Fibroblast of the conjunctiva (primary cell): Measurements from ENCODE around the gene PRAME.
A peak's percentile ranks its signal among the peaks of the same experiment; 100 is the strongest.
"Not testable (repeated sequence)": the region's sequence is repeated elsewhere in the genome, so short reads cannot be mapped to it uniquely, and the experiment has no call there.

ENCODE experiments used
- DNase-seq: peaks from one replicate; pipeline ENCODE4 v3.0.0-alpha.2; 2010; ENCODE audit warnings: low read depth

PRAME gene, protein sequence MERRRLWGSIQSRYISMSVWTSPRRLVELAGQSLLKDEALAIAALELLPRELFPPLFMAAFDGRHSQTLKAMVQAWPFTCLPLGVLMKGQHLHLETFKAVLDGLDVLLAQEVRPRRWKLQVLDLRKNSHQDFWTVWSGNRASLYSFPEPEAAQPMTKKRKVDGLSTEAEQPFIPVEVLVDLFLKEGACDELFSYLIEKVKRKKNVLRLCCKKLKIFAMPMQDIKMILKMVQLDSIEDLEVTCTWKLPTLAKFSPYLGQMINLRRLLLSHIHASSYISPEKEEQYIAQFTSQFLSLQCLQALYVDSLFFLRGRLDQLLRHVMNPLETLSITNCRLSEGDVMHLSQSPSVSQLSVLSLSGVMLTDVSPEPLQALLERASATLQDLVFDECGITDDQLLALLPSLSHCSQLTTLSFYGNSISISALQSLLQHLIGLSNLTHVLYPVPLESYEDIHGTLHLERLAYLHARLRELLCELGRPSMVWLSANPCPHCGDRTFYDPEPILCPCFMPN

DNA sequence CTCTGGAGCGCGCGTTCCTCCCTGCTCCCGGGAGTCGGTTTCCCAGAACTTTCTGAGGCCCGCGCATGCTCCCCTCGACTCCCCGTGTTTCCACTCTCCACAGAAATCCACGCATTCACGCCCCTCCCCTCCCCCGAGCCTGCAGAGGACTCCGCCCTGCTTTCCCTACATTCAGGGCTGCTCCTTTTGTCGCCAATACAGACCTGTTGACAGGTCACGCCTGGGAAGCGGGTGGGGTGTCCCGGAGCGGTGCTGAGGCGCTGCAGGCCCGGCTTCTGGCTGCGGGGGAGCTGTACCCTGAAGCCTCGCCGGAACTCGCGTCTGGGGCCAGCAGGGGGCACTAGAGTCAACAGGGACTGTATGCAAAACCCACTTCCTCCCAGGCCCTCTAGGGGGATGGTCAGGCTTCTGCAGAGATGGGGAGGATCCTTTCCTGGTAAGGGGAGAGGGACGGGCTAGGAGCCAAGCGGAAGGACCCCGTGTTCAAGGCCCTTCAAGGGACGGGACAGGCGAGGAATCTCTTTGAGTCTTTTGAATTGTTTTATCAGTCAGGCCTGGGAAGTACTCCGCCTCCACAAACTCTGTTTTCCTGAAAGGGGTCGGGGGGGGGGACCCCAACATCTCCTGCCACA lies at the start of gene PRAME:
PRAME (minus strand) TSS at position 294 of the 632 bp plus-strand sequence. CDS start 2,433 bp downstream, outside the sequence.
- DNase-seq: no peak

DNA sequence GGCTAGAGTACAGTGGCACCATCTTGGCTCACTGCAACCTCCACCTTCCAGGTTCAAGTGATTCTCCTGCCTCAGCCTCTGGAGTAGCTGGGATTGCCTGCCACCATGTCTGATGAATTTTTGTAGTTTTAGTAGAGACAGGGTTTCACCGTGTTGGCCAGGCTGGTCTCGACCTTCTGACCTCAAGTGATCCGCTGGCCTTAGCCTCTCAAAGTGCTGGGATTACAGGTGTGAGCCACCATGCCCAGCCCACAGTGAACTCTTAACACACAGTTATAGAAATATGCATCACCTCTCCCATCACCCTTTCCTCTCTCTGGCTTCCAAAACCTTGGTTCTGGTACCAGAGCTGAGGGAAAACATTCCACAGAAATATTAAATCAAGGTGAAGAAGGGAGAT lies 49.0 kb upstream of the PRAME start:
- DNase-seq: not testable (repeated sequence)

DNA sequence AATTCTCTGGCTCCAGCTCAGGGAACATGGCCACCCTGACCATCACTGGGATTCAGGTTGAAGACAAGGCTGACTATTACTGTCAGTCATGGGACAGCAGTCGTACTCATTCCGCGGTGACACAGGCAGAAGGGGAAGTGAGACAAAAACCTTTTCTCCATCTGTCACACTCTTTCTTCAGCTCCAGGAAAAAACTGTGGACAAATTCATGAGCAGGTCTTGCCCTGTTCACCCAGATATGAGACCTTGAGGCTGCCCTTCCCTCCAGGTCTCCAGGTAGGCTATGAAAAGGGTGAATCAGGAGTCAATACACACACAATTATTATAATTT lies 46.0 kb upstream of the PRAME start:
- no peak for DNase-seq

DNA sequence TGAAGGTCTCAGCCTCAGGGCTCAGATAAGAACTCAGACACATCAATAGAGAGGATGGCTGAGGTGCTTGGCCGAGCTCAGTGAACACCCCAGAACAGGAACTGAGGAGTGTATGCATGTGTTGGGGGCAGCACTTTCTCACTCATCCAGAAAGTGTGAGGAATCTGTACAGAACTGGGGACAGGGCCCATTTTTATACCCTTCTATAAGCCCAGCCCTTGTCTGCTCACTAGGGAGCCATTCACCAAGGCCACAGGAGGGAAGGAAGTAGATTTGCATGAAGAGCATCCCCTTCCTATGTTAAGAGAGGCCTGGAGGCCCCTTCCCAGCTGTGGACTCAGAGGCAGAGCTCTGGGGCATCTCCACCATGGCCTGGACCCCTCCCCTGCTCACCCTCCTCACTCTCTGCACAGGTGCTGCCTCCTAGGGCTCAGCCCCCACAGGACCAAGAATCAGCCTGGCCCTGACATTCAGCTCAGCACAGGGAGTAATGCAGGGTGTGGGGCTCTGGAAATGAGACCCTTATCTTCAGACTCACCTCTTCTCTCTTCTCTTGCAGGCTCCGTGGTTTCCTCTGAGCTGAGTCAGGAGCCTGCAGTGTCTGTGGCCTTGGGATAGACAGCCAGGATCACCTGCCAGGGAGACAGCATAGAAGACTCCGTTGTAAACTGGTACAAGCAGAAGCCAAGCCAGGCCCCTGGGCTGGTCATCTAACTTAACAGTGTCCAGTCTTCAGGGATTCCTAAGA lies 45.4 kb upstream of the PRAME start:
- no peak for DNase-seq

DNA sequence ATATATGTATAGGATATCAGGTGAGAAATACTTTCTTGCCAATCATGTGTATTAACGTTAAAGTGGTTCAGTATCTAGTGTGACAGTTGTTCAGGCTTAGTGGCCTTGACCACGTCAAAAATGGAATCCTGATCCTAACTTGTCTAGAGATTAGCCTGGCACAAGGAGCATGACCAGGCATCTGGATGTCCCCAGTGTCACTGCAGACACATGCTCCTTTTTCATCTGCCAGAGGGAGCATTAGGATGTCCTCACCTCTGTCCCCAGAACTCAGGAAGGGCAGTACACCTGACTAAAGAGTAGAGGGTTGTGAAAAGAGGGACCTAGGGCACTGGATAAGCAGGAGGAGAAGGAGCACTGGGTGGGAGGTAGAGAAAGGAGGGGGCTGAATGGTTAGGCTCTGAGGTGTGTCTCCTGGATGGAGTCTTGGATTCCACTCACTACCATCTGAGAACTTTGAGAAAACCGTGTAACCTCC lies 44.4 kb upstream of the PRAME start:
- no peak for DNase-seq

DNA sequence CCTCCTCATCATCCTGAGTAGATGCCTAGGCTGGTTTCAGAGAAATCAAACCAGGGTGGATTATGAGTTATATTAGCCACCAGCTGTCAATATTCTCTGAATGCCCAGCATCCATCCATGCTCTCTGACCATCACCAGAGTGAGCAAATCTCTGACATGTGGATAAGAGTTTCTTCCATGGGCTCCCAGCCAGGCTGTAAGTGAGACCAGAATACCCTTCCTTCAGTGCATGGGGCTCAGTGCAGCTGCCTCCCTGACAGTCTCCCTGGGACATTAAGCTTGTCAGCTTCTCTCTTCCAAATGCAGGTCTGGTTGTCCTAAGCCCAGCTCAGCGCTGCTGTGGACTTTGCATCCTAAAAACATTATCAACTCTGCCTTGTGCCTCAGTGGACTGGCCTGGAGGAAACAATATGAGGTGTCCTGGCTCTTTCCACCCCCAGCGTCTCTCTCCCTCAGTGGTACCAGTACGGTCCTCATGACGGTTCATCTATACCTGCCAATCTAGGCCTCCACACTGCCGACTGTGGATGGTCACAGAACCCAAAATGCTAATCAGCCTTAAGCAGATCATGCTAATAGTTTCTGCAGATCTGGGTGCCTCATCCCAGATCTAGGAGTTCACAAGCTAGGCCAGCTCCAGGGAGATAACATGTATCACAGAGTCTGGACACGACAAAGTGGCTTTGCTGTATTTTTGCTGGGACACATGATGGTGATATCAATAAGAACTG lies 41.6 kb upstream of the PRAME start:
- DNase-seq: no peak

DNA sequence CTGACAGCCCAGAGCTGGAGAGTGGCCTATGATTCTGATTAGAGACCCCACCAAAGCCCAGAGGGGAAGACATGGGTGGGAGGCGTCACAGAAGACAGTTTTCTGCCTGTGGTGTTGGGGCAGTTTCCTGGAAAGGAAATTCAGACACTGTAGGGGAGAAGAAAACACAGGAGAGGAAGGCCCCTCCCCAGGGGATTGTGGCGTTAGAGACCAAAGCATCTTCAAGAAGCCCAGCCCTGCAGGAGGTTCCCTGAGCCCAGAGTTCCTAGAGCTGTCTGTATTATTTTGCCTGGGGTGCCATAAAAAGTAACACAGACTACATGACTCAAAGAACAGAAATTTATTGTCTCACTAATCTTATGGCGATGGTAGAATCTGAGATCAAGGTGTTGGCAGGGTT lies 40.2 kb upstream of the PRAME start:
- no peak for DNase-seq

DNA sequence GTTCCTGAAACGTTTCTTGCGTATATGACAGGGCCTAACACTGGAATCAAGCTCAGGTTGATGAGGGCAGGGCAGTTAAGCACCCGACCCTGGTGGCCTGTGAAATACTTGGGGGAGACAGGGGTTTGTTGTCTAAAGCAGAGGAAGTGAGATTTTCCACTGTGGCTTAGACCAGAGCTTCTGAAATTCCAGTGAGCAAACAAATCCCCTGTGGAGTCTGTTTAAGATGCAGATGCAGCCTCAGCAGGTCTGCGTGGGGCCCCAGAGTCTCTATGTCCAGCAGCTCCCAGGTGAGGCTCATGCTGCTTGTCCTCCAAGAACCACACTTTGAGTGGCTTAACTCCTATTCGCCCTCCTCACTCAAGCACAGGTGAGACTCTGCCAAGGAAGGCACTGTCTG lies 39.1 kb upstream of the PRAME start:
- no peak for DNase-seq

DNA sequence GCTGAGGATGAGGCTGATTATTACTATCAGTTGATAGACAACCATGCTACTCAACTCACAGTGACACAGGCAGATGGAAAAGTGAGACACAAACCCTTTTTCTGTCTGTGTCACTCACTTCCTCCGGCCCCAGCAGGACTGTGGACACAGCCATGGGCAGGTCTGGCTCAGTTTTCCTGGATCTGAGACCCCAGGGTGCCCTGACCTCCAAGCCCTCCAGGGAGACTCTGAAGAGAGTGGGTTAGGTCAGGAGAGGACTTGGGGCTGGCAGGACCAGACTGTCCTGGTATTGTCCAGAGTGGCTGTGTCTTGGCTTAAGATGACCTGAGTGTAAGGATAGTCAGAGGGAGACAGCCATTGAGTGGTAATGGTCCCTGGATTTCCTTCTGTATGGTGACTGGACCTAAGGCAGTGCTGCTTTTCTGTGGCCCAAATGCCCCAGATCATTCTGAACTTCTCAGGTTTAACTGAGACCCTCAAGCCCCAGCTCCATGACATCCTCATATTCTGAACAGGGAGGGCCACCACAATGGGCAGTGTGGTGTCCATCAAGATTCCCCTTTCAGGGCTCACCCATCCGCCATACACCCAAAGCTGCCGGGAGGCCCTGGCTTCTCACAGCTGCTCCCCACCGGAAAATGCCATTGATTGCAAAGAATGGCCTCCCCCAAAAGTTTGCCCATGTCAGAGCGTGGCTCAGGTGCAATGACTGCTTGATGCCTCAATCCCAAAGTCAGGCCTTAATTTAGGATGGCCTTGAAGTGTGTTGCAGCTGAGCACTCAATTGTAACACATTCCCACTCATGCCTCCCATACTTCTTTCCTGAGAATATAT lies 36.2 kb upstream of the PRAME start:
- DNase-seq: no peak

DNA sequence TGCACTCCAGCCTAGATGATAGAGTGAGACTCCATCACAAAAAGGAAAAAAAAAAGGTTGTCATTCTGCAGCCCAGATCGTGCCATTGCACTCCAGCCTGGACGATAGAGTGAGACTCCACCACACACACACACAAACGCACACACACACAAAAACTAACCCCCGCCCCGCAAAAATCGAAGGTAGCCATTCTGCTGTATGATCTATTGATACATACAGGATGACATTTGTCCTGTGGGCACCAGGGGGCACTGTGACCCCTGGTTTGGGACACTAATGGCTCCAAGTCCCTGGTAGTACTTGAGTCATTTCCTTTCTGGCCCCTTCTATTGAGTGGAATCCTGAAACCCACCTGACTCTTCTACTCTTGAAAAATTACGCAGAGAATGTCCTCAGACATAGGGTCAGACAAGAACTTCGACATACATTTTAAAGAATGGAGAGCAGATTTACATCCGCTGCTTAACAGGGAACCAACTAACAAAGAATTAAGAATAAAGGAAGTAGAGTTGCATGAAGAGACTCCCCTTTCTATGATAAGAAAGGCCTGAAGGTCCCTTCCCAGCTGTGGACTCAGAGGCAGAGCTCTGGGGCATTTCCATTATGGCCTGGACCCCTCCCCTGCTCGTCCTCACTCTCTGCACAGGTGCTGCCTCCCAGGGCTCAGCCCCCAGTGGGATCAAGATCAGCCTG lies 35.0 kb upstream of the PRAME start:
- peak; percentile 28 for DNase-seq

DNA sequence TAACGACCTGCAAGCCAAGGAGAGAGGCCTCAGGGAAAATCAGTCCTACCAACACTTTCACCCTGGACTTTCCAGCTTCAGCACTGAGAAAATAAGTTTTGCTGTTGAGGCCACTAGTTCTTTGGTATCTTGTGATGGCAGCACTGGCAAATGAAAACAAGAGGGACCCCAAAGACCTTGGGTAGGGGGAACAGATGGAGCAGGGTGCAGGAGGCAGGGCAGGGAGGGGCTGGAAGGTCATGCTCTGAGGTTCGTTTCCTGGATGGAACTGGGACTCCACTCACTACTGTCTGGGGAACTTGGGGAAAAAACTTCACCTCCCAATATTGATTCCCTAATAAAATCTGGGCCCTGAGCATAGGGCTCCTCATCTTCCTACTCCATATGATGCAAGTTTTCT lies 34.2 kb upstream of the PRAME start:
- no peak for DNase-seq

DNA sequence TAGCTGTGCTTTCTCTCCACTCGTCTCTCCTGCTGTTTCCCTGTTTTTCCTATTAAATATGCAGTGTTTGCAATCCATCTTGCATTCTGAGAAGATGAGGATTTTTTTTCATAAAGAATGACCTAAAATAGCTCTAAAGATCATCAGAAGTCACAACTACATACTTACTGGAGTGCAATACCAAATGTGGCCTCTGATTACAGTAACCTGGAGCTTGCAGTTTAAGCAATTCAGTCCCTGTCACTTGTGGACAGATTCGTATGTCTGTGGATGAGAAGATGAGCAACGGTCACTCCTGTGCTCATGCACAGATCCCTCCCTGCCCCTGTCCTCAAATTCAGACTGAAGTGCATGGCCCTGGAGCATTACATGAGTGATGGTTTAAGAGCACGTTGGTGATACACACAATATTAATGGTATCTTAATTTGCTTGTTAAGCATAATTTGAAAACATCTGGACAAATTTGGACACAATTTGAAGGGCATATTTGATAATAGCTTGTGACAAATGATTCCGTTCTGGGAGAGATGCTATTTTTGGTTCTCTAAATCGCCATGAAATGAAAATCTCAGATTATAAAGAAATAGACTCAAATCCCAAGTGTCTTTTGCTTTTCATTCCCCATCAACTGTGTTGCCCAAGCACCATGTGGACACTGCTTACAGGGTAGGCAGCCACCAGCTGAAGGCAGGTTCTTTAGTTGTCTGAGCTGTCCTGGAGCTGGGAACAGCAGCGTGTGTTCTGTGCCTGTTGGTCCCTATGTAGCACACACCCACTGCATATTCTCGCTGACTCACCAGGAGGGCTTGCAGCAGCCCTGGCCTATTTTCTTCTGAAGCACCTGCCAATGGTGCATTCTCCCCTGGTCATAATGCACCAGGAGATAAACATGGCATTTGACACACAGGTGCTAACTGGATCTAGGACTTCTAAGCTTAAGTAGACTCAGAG lies 32.6 kb upstream of the PRAME start:
- DNase-seq: no peak

DNA sequence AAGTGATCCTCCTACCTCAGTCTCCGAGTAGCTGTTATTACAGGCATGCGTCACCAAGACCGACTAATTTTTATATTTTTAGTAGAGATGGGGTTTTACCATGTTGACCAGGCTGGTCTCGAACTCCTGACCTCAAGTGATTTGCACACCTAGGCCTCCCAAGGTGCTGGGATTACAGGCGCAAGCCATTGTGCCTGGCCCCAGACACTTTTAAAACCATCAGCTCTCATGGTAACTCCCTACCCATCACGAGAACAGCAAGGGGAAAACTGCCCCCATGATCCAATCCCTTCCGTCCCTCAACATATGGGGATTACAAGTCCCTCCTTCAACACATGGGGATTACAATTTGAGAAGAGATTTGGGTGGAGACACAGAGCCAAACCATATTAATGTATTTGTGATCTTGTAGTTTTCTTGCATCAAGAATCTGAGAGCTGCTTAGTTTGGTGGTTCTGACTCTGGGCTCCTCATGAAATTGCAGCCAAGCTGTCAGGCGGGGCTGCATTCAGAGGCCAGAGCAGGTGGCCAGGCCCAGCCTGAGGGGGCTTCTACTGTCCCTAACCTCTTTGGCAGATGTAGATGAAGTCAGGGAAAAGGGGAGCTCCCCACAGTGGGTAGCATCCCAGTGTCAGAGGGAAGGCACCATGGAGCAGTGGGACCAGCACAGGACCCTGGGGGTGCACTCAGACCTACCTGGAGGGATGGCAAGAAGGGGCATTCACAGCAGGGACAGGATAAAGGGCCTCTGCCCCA lies 31.2 kb upstream of the PRAME start:
- no peak for DNase-seq

DNA sequence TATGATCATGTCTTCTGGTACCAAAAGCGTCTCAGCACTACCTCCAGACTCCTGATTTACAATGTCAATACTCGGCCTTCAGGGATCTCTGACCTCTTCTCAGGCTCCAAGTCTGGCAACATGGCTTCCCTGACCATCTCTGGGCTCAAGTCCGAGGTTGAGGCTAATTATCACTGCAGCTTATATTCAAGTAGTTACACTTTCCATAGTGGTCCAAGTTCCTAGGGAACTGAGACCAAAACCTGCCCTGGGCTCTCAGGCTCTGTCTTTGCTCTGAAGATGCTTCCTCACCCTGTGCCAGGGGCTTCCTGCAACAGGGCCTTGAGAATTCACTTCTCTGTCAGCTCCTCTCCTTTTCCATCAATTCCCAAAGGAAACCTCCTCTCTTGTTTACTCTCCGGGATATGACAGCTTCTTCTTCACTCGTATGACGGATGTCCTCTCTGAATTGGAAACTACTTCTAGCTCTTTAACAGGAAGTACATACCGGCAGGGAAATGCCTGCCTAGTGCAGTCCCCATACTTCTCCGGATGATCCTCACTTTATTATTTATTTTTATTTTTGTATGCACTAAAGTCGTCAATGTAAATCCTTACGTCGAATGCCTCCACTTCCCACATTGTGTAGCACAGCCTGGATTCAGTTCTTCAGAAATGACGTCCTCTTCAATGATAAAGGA lies 29.6 kb upstream of the PRAME start:
- no peak for DNase-seq

DNA sequence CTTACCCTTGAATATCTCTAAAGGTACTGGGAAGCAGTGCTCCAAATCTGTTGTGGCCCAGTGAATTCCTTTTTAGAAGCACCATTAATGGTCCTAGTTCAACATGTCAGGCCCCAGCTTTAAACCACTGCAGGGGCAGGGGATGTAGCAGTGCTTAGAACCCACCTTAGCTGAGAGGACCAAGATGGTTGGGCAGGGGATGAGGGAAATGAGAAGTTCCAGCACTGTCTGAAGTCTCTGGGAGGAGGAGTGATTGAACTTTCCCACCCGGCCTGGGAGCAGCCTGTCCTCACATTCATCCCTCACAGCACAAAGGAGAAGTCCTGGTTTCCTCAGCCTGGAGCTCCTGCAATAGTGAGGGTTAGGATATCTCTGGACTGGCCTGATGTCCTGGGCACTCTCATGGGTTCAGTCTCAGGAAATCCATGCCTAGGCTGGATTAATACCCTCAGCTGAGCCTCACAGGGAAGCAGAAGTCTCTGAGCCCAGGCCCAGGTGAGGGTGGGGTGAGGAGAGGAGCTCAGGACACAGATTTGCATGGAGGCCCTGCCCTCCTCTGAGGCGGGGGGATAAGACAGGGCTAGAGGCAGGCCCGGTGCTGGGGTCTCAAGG lies 28.6 kb upstream of the PRAME start:
- DNase-seq: no peak

DNA sequence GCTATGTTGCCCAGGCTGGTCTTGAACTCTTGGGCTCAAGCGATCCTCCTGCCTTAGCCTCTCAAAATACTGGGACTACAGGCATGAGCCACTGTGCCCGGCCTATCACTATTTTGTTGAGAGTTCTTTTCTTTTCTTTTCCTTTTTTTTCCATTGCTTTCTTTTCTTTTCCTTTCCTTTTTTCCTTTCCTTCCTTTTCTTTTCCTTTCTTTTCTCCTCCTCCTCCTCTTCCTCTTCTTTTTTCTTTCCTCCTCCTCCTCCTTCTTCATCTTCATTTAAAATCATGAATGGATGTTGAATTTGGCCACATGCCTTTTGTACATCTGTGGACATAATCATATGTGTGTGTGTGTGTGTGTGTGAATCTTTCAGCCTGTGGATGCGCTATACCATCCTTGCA lies 25.7 kb upstream of the PRAME start:
- DNase-seq: no peak

DNA sequence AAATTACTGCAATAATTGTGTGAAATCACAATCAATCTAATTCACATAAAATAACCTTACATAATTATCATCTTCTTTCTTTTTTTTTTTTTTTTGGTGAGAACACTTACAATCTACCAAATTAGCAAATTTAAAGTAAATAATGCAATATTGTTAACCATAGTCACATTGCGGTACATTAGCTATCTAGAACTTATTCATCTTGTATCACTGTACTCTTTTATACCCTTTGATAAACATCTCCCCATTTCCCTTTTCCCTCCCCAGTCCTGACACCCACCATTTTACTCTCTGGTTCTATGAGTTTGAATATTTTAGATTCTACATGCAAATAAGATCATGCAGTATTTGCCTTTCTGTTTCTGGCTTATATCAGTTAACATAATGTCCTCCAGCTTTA lies 24.0 kb upstream of the PRAME start:
- DNase-seq: no peak

DNA sequence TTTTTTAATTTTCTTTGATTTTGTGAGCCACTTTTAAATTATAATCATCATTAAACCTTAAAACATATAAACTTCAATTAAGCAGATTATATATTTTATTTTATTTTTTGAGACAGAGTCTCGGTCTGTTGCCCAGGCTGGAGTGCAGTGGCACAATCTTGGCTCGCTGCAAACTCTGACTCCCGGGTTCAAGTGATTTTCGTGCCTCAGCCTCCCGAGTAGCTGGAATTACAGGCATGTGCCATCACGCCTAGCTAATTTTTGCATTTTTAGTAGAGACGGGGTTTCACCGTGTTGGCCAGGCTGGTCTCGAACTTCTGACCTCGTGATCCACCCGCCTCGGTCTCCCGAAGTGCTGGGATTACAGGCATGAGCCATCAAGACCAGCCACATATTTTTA lies 22.5 kb upstream of the PRAME start:
- not testable (repeated sequence) for DNase-seq
